DOHH2 (cell line): ENCODE data around the gene CARD18.

ENCODE experiments used
- CTCF ChIP-seq: fragments of 200-600 bp; sonication (generic); IDR thresholded peaks from one replicate; pipeline ENCODE4 v1.5.1; 2014; ENCODE audit warnings: antibody characterized with exemption, mild to moderate bottlenecking, low read depth, low read length; ENCODE audit not compliant: poor library complexity, severe bottlenecking
- EZH2phosphoT487 ChIP-seq: fragments of 200-600 bp; sonication (generic); IDR thresholded peaks from 2 replicates; pipeline ENCODE4 v1.6.1; 2017; ENCODE audit warnings: borderline replicate concordance, mild to moderate bottlenecking, antibody characterized with exemption, low read length, moderate library complexity, mixed read lengths

- TF ChIP-seq CTCF, result no peak
- no peak for TF ChIP-seq EZH2phosphoT487
These were observed at the start of gene CARD18 for GRCh38 chr11:105139669-105140068.
